HEK293 (cell line): Measurements from ENCODE around the gene C1QTNF12.

Experiments used
- HOXA7 ChIP-seq: sonication (generic); formaldehyde crosslinking; IDR thresholded peaks from 2 replicates; pipeline ENCODE4 v1.8.1; 2022; ENCODE audit warnings: missing genetic modification reagents, borderline replicate concordance
- KLF1 ChIP-seq: fragments of 450-650 bp; formaldehyde crosslinking; IDR thresholded peaks from 2 replicates; pipeline ENCODE4 v1.5.1; 2016; ENCODE audit warnings: missing biosample characterization, missing genetic modification characterization
- KLF8 ChIP-seq: fragments of 450-650 bp; formaldehyde crosslinking; IDR thresholded peaks from 2 replicates; pipeline ENCODE4 v1.5.1; 2016; ENCODE audit warnings: missing biosample characterization, missing genetic modification characterization
- KLF9 ChIP-seq: fragments of 450-650 bp; formaldehyde crosslinking; IDR thresholded peaks from 2 replicates; pipeline ENCODE4 v1.5.1; 2016; ENCODE audit warnings: missing biosample characterization, missing genetic modification characterization, low read depth
- MYNN ChIP-seq: fragments of 450-650 bp; formaldehyde crosslinking; IDR thresholded peaks from 2 replicates; pipeline ENCODE4 v1.5.1; 2016; ENCODE audit warnings: missing biosample characterization, missing genetic modification characterization, borderline replicate concordance
- MZF1 ChIP-seq: fragments of 450-650 bp; formaldehyde crosslinking; IDR thresholded peaks from 2 replicates; pipeline ENCODE4 v1.5.1; 2017; ENCODE audit warnings: missing biosample characterization, missing genetic modification characterization, borderline replicate concordance
- OSR2 ChIP-seq: fragments of 450-650 bp; formaldehyde crosslinking; IDR thresholded peaks from 2 replicates; pipeline ENCODE4 v1.5.1; 2016; ENCODE audit warnings: missing biosample characterization, missing genetic modification characterization
- REPIN1 ChIP-seq: fragments of 450-650 bp; formaldehyde crosslinking; IDR thresholded peaks from 2 replicates; pipeline ENCODE4 v1.5.1; 2017; ENCODE audit warnings: missing biosample characterization, missing genetic modification characterization, low read depth
- ZBTB7A ChIP-seq: fragments of 450-650 bp; formaldehyde crosslinking; IDR thresholded peaks from 2 replicates; pipeline ENCODE4 v1.5.1; 2016; ENCODE audit warnings: low read depth, missing biosample characterization, missing genetic modification characterization
- ZBTB8A ChIP-seq: fragments of 450-650 bp; formaldehyde crosslinking; IDR thresholded peaks from 2 replicates; pipeline ENCODE4 v1.5.1; 2016; ENCODE audit warnings: missing biosample characterization, missing genetic modification characterization
- ZIC2 ChIP-seq: fragments of 450-650 bp; formaldehyde crosslinking; IDR thresholded peaks from 2 replicates; pipeline ENCODE4 v1.5.1; 2016; ENCODE audit warnings: missing biosample characterization, missing genetic modification characterization
- ZNF174 ChIP-seq: fragments of 450-650 bp; formaldehyde crosslinking; IDR thresholded peaks from 2 replicates; pipeline ENCODE4 v1.5.0; 2017; ENCODE audit warnings: missing biosample characterization, mild to moderate bottlenecking, missing genetic modification characterization
- ZNF221 ChIP-seq: fragments of 450-650 bp; formaldehyde crosslinking; IDR thresholded peaks from 2 replicates; pipeline ENCODE4 v1.5.1; 2017; ENCODE audit warnings: missing biosample characterization, missing genetic modification characterization, borderline replicate concordance
- ZNF24 ChIP-seq: fragments of 450-650 bp; formaldehyde crosslinking; IDR thresholded peaks from 2 replicates; pipeline ENCODE4 v1.5.1; 2016; ENCODE audit warnings: missing biosample characterization, missing genetic modification characterization
- ZNF350 ChIP-seq: fragments of 450-650 bp; formaldehyde crosslinking; IDR thresholded peaks from 2 replicates; pipeline ENCODE4 v1.5.0; 2017; ENCODE audit warnings: missing biosample characterization, mild to moderate bottlenecking, missing genetic modification characterization
- ZNF354C ChIP-seq: fragments of 450-650 bp; formaldehyde crosslinking; IDR thresholded peaks from 2 replicates; pipeline ENCODE4 v1.5.1; 2016; ENCODE audit warnings: missing biosample characterization, missing genetic modification characterization, low read depth, borderline replicate concordance
- ZNF394 ChIP-seq: fragments of 450-650 bp; formaldehyde crosslinking; IDR thresholded peaks from 2 replicates; pipeline ENCODE4 v1.5.1; 2016; ENCODE audit warnings: missing biosample characterization, missing genetic modification characterization, mild to moderate bottlenecking, moderate library complexity, borderline replicate concordance
- ZNF600 ChIP-seq: fragments of 450-650 bp; formaldehyde crosslinking; IDR thresholded peaks from 2 replicates; pipeline ENCODE4 v1.5.1; 2016; ENCODE audit warnings: missing biosample characterization, missing genetic modification characterization
- ZNF629 ChIP-seq: fragments of 450-650 bp; formaldehyde crosslinking; IDR thresholded peaks from 2 replicates; pipeline ENCODE4 v1.5.1; 2017; ENCODE audit warnings: missing biosample characterization, missing genetic modification characterization
- ZNF76 ChIP-seq: fragments of 450-650 bp; formaldehyde crosslinking; IDR thresholded peaks from 2 replicates; pipeline ENCODE4; 2016; ENCODE audit warnings: low read depth, missing biosample characterization, missing genetic modification characterization, borderline replicate concordance
- ZSCAN16 ChIP-seq: fragments of 450-650 bp; formaldehyde crosslinking; IDR thresholded peaks from 2 replicates; pipeline ENCODE4 v1.5.1; 2016; ENCODE audit warnings: missing biosample characterization, missing genetic modification characterization
- TF ChIP-seq, protein P1 (sequence below): fragments of 450-650 bp; formaldehyde crosslinking; IDR thresholded peaks from 2 replicates; pipeline ENCODE4 v1.5.1; 2016; ENCODE audit warnings: missing biosample characterization, missing genetic modification characterization, low read depth
- TF ChIP-seq, protein P2 (sequence below): fragments of 450-650 bp; formaldehyde crosslinking; conservative IDR thresholded peaks from 2 replicates; pipeline ENCODE4 v1.5.1; 2016; ENCODE audit warnings: low read depth, missing biosample characterization, missing genetic modification characterization
- TF ChIP-seq, protein P3 (sequence below): fragments of 450-650 bp; formaldehyde crosslinking; IDR thresholded peaks from 2 replicates; pipeline ENCODE4 v1.5.1; 2017; ENCODE audit warnings: missing biosample characterization, missing genetic modification characterization
- TF ChIP-seq, protein P4 (sequence below): fragments of 450-650 bp; formaldehyde crosslinking; optimal IDR thresholded peaks from 2 replicates; pipeline ENCODE3; 2016; ENCODE audit warnings: missing biosample characterization, mild to moderate bottlenecking, missing genetic modification characterization
- TF ChIP-seq, protein P5 (sequence below): fragments of 450-650 bp; formaldehyde crosslinking; IDR thresholded peaks from 2 replicates; pipeline ENCODE4 v1.5.1; 2016; ENCODE audit warnings: missing biosample characterization, missing genetic modification characterization
- TF ChIP-seq, protein P6 (sequence below): fragments of 450-650 bp; formaldehyde crosslinking; IDR thresholded peaks from 2 replicates; pipeline ENCODE4 v1.5.1; 2016; ENCODE audit warnings: missing biosample characterization, missing genetic modification characterization

Gene C1QTNF12

DNA sequence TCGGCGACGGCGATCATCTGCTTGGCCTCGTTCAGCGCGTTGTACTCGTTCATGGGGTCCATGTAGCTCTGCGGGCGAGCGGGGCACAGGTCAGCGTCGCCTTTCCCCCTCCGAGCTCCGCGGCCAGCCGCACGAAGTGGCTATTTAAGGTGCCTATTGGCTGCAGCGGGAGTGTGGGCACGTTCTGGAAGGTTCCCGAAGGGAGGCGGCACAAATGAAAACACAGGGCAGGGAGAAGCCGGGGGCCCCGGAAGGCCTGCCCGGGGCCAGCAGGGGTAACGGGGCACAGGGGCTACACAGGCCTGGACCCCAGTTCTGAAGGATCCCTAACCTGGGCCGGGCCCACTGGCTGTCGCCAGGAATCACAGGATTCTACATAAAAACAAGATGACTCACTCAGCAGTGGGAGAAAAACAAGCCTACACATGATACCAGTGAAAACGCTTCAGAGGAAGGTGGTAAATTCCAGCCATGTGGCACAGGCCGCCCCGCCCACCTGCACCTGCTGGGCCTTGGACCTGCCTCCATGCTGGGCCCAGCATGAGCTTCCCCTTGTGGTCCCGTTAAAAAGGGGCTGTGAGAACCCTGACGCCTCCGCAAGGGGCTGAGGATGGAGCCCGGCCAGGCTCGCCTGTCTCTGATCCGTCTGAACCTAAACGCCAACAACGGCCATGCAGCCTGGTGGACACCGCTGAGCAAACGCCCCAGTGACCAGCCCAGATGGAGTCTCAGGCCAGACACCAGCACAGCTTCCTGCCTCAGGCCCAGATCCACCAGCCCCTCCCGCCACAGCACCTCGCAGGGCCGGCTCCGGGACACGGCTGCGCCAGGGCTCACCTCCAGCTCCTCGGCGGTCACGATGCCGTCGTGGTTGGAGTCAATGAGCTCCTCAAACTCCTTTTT lies 28.6 kb downstream of the C1QTNF12 start (continued):
- TF ChIP-seq ZIC2 (peak; percentile 99), ZNF221 (no peak), ZNF600 (tag by site-specific recombination) (peak; percentile 82), MZF1 (no peak), ZSCAN16 (tag by site-specific recombination) (no peak), REPIN1 (no peak), ZNF629 (tag by site-specific recombination) (no peak), OSR2 (tag by site-specific recombination) (no peak), ZBTB7A (no peak), MYNN (tag by site-specific recombination) (no peak), ZNF76 (no peak), ZNF354C (no peak), ZNF174 (tag by site-specific recombination) (no peak), KLF1 (tag by site-specific recombination) (peak; percentile 76), ZNF24 (tag by site-specific recombination) (no peak), ZNF394 (no peak), ZNF350 (tag by site-specific recombination) (no peak), KLF8 (tag by site-specific recombination) (peak; percentile 43; the same call in 1 of the 2 replicates), HOXA7 (no peak), ZBTB8A (tag by site-specific recombination) (peak; percentile 92), KLF9 (peak; percentile 84)
- TF ChIP-seq, protein P1, sequence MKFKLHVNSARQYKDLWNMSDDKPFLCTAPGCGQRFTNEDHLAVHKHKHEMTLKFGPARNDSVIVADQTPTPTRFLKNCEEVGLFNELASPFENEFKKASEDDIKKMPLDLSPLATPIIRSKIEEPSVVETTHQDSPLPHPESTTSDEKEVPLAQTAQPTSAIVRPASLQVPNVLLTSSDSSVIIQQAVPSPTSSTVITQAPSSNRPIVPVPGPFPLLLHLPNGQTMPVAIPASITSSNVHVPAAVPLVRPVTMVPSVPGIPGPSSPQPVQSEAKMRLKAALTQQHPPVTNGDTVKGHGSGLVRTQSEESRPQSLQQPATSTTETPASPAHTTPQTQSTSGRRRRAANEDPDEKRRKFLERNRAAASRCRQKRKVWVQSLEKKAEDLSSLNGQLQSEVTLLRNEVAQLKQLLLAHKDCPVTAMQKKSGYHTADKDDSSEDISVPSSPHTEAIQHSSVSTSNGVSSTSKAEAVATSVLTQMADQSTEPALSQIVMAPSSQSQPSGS (tag by site-specific recombination) = no peak
- TF ChIP-seq, protein P2, sequence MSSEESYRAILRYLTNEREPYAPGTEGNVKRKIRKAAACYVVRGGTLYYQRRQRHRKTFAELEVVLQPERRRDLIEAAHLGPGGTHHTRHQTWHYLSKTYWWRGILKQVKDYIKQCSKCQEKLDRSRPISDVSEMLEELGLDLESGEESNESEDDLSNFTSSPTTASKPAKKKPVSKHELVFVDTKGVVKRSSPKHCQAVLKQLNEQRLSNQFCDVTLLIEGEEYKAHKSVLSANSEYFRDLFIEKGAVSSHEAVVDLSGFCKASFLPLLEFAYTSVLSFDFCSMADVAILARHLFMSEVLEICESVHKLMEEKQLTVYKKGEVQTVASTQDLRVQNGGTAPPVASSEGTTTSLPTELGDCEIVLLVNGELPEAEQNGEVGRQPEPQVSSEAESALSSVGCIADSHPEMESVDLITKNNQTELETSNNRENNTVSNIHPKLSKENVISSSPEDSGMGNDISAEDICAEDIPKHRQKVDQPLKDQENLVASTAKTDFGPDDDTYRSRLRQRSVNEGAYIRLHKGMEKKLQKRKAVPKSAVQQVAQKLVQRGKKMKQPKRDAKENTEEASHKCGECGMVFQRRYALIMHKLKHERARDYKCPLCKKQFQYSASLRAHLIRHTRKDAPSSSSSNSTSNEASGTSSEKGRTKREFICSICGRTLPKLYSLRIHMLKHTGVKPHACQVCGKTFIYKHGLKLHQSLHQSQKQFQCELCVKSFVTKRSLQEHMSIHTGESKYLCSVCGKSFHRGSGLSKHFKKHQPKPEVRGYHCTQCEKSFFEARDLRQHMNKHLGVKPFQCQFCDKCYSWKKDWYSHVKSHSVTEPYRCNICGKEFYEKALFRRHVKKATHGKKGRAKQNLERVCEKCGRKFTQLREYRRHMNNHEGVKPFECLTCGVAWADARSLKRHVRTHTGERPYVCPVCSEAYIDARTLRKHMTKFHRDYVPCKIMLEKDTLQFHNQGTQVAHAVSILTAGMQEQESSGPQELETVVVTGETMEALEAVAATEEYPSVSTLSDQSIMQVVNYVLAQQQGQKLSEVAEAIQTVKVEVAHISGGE (tag by site-specific recombination) = no peak
- TF ChIP-seq, protein P3, sequence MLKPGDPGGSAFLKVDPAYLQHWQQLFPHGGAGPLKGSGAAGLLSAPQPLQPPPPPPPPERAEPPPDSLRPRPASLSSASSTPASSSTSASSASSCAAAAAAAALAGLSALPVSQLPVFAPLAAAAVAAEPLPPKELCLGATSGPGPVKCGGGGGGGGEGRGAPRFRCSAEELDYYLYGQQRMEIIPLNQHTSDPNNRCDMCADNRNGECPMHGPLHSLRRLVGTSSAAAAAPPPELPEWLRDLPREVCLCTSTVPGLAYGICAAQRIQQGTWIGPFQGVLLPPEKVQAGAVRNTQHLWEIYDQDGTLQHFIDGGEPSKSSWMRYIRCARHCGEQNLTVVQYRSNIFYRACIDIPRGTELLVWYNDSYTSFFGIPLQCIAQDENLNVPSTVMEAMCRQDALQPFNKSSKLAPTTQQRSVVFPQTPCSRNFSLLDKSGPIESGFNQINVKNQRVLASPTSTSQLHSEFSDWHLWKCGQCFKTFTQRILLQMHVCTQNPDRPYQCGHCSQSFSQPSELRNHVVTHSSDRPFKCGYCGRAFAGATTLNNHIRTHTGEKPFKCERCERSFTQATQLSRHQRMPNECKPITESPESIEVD (tag by site-specific recombination) = no peak
- TF ChIP-seq, protein P4, sequence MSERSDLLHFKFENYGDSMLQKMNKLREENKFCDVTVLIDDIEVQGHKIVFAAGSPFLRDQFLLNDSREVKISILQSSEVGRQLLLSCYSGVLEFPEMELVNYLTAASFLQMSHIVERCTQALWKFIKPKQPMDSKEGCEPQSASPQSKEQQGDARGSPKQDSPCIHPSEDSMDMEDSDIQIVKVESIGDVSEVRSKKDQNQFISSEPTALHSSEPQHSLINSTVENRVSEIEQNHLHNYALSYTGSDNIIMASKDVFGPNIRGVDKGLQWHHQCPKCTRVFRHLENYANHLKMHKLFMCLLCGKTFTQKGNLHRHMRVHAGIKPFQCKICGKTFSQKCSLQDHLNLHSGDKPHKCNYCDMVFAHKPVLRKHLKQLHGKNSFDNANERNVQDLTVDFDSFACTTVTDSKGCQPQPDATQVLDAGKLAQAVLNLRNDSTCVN (tag by site-specific recombination) = no peak
- TF ChIP-seq, protein P5, sequence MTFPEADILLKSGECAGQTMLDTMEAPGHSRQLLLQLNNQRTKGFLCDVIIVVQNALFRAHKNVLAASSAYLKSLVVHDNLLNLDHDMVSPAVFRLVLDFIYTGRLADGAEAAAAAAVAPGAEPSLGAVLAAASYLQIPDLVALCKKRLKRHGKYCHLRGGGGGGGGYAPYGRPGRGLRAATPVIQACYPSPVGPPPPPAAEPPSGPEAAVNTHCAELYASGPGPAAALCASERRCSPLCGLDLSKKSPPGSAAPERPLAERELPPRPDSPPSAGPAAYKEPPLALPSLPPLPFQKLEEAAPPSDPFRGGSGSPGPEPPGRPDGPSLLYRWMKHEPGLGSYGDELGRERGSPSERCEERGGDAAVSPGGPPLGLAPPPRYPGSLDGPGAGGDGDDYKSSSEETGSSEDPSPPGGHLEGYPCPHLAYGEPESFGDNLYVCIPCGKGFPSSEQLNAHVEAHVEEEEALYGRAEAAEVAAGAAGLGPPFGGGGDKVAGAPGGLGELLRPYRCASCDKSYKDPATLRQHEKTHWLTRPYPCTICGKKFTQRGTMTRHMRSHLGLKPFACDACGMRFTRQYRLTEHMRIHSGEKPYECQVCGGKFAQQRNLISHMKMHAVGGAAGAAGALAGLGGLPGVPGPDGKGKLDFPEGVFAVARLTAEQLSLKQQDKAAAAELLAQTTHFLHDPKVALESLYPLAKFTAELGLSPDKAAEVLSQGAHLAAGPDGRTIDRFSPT (tag by site-specific recombination) = peak; percentile 73; the same call in 1 of the 2 replicates
- TF ChIP-seq, protein P6, sequence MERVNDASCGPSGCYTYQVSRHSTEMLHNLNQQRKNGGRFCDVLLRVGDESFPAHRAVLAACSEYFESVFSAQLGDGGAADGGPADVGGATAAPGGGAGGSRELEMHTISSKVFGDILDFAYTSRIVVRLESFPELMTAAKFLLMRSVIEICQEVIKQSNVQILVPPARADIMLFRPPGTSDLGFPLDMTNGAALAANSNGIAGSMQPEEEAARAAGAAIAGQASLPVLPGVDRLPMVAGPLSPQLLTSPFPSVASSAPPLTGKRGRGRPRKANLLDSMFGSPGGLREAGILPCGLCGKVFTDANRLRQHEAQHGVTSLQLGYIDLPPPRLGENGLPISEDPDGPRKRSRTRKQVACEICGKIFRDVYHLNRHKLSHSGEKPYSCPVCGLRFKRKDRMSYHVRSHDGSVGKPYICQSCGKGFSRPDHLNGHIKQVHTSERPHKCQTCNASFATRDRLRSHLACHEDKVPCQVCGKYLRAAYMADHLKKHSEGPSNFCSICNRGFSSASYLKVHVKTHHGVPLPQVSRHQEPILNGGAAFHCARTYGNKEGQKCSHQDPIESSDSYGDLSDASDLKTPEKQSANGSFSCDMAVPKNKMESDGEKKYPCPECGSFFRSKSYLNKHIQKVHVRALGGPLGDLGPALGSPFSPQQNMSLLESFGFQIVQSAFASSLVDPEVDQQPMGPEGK (tag by site-specific recombination) = 0 out of 2 replicates have a peak, but pooled peaks have one; percentile 19
